SJCRH30 (cell line): Measurements from ENCODE around the gene CCR2. TPM values are rescaled to one million over a fixed set of nuclear protein-coding genes. Genes with fewer than 3 reads are reported as not detected.

ENCODE experiments used
- DNase-seq, 2 experiments: peaks; one replicate each; pipeline ENCODE4 v3.0.0-alpha.2; 2015 to 2020
- H3K27ac ChIP-seq: fragments of 250-450 bp; sonication (Bioruptor Pico); 2 replicates; pipeline ENCODE4 v1.5.1; 2020; ENCODE audit warnings: mild to moderate bottlenecking, moderate library complexity
- H3K27me3 ChIP-seq: fragments of 250-450 bp; sonication (Bioruptor Pico); 2 replicates; pipeline ENCODE4 v1.5.1; 2020; ENCODE audit warnings: mild to moderate bottlenecking, moderate library complexity
- H3K36me3 ChIP-seq: fragments of 250-450 bp; sonication (Bioruptor Pico); 2 replicates; pipeline ENCODE4 v1.5.1; 2020; ENCODE audit warnings: mild to moderate bottlenecking, moderate library complexity
- H3K4me1 ChIP-seq: fragments of 250-450 bp; sonication (Bioruptor Pico); 2 replicates; pipeline ENCODE4 v1.5.1; 2020; ENCODE audit warnings: mild to moderate bottlenecking, moderate library complexity
- H3K4me3 ChIP-seq: fragments of 250-450 bp; sonication (Bioruptor Pico); 2 replicates; pipeline ENCODE4 v1.5.1; 2020; ENCODE audit warnings: mild to moderate bottlenecking, moderate library complexity
- H3K9me3 ChIP-seq: fragments of 250-450 bp; sonication (Bioruptor Pico); replicated peaks from 2 replicates; pipeline ENCODE4 v1.5.1; 2020; ENCODE audit warnings: mild to moderate bottlenecking, moderate library complexity
- total RNA-seq: library from RNA; depleted of rRNA; stranded (reverse); fragments of >200 nt; shearing (Covaris generic); gene quantifications from 2 replicates; pipeline ENCODE4 v1.2.3, GENCODE V29; 2014

The CCR2 gene
- total RNA-seq, 1 experiment from 2014 or later: not detected

- Histone ChIP-seq H3K36me3 (no peaks in the 10 kb centered on the region), H3K4me1 (no peaks in the 10 kb centered on the region), H3K4me3 (no peak overlapping the region), H3K9me3 (no peaks in the 10 kb centered on the region), H3K27ac (no peak overlapping the region), H3K27me3 (no peaks in the 10 kb centered on the region)
- no peak for DNase-seq
These were observed 9.4 kb upstream of the CCR2 start for GRCh38 chr3:46344476-46344875.

DNA sequence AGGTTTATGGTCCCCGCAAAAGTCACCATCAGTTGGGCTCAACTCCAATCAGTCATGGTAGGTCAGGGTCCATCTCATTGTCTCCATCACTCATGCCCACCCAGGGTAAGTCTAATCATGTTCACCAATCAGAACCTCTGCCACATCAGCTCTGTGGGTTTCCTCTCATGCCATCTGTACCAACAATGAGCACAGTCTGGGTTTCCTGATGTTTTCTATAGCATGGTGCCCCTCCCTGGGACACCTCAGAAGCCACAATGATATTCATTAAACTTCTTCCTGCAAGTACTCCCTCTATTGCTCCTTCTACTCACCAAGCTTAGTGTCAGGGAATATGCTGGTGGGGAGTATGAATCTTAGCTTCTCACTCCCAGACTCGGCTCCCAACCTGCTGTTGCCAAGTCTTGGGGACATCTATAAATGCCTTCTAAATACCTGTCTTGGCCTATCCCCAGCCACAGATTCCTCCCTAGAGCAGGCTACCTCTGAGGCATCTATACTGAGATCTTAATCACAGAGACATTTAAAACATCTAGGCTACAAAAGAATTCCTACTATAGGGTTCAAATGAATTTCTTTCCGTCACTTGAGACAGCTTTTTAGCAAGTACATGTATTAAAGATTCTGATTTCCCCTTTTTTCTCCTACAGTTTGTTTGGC is 5.0 kb upstream of the CCR2 start:
- Histone ChIP-seq H3K9me3 (no peaks in the 10 kb centered on the region), H3K27ac (no peak overlapping the region), H3K27me3 (no peaks in the 10 kb centered on the region), H3K4me1 (no peaks in the 10 kb centered on the region), H3K36me3 (no peaks in the 10 kb centered on the region), H3K4me3 (no peak overlapping the region)
- no peak for DNase-seq

DNA sequence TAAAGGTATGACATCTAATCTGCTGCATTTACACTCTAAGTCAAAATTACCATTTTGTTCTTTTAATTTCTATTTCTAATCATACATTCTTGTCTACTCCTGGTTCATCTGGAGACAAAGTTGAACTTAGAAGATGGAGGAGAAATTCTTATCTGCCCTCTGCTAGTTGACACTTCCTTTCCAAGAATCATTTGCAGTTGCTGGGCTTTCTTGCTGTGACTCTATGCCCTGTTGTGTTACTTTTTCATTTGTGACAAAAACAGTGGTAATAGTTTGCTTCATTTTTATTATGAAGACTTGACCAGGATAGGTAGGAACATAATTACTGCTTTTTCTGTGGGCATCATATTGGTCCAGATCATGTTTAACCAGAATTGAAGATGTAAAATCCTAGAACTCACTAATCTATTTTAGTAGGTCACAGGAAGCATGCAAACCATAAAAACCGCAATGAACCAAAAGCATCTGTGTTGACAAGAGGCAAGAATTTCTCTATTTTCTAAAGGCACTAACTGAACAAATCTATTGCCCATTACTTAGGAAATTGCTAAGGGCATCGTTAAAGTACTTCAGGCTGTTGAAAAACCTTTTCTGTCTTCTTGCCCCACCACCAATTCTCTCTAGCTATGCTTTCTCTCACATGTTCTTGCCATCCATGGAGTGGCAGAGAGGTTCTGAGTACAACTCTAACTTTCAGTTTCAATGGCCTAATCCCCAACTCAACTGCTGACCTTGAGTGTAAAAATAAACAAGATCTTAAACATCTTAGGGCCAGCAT is 4.2 kb upstream of the CCR2 start:
- Histone ChIP-seq H3K36me3 (no peaks in the 10 kb centered on the region), H3K27ac (no peak overlapping the region), H3K4me3 (no peak overlapping the region), H3K27me3 (no peaks in the 10 kb centered on the region), H3K4me1 (no peaks in the 10 kb centered on the region), H3K9me3 (no peaks in the 10 kb centered on the region)
- no peak for DNase-seq

DNA sequence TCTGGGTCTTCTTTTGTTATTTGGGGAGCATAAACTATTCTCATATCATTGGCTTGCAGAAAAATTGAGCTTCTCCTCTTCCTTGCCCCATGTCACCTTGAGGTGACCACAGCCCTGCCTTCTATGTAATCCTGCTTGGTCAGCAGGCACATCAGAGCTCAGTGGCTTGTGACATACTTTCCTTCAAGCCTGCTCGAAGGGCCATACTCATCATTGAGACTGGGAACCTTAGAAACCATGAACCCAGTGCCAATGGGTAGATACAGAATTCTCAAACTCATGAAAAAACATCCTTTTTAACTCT is 3.7 kb upstream of the CCR2 start:
- Histone ChIP-seq H3K9me3 (no peaks in the 10 kb centered on the region), H3K36me3 (no peaks in the 10 kb centered on the region), H3K4me3 (no peak overlapping the region), H3K27me3 (no peaks in the 10 kb centered on the region), H3K4me1 (no peaks in the 10 kb centered on the region), H3K27ac (no peak overlapping the region)
- DNase-seq: no peak

- DNase-seq: no peak
- H3K4me1 ChIP-seq: no peaks in the 10 kb centered on the region
- H3K36me3 ChIP-seq: no peaks in the 10 kb centered on the region
- H3K27me3 ChIP-seq: no peaks in the 10 kb centered on the region
- H3K27ac ChIP-seq: no peak overlapping the region
- H3K4me3 ChIP-seq: no peak overlapping the region
- no peaks in the 10 kb centered on the region for H3K9me3 ChIP-seq
These were observed 2.3 kb upstream of the CCR2 start for GRCh38 chr3:46351646-46352045.

DNA sequence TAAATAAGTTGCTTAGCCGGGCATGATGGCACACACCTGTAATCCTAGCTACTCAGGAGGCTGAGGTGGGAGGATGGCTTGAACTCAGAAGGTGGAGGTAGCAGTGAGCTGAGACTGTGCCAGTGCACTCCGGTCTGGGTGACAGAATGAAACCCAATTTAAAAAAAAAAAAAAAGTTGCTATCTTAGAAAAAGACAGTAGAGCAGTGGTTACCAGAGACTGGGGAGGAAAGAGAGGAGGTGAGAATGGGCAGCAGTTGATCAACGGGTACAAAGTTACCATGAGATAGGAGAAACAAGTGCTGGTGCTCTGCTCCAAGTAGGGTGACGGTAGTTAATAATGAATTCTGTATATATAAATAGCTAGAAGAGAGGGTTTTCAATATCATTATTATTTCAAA is 821 bp upstream of the CCR2 start:
- DNase-seq: no peak
- Histone ChIP-seq H3K4me1 (no peaks in the 10 kb centered on the region), H3K9me3 (no peaks in the 10 kb centered on the region), H3K27ac (no peak overlapping the region), H3K27me3 (no peaks in the 10 kb centered on the region), H3K36me3 (no peaks in the 10 kb centered on the region), H3K4me3 (no peak overlapping the region)

- H3K27ac ChIP-seq: no peak overlapping the region
- H3K9me3 ChIP-seq: no peaks in the 10 kb centered on the region
- H3K4me1 ChIP-seq: no peaks in the 10 kb centered on the region
- no peaks in the 10 kb centered on the region for H3K36me3 ChIP-seq
- no peak overlapping the region for H3K4me3 ChIP-seq
- no peak for DNase-seq
- no peaks in the 10 kb centered on the region for H3K27me3 ChIP-seq
These were observed 567 bp downstream of the CCR2 start for GRCh38 chr3:46354478-46354877.

GRCh38 chr3:46354984-46355383 is 1.1 kb downstream of the CCR2 start:
- DNase-seq: no peak
- no peak overlapping the region for H3K4me3 ChIP-seq
- H3K9me3 ChIP-seq: no peaks in the 10 kb centered on the region
- H3K36me3 ChIP-seq: no peaks in the 10 kb centered on the region
- no peaks in the 10 kb centered on the region for H3K4me1 ChIP-seq
- no peaks in the 10 kb centered on the region for H3K27me3 ChIP-seq
- no peak overlapping the region for H3K27ac ChIP-seq

- Histone ChIP-seq H3K4me1 (no peaks in the 10 kb centered on the region), H3K27ac (no peak overlapping the region), H3K4me3 (no peak overlapping the region), H3K9me3 (no peaks in the 10 kb centered on the region), H3K36me3 (no peaks in the 10 kb centered on the region), H3K27me3 (no peaks in the 10 kb centered on the region)
- DNase-seq: no peak
These were observed 2.4 kb downstream of the CCR2 start for GRCh38 chr3:46356276-46356675.

DNA sequence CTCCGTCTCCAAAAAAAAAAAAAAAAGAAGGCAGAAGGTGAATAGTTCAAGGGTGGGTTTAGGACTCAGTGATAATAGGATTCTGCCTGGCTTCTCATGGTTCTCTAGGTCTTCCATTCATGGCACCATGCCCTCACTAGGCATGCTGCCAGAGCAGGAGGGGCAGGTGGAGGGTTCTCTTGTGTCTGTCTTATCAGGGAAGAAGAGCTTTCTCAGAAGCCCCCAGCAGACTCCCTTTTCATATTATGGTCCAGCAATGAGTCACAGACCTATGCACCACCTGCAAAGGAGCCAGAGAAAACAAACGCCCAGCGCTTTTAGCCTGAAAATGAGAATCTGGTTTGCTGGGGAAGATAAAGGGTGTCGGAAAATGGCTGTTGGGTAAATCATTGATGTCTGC is 3.0 kb downstream of the CCR2 start:
- H3K4me1 ChIP-seq: no peaks in the 10 kb centered on the region
- no peaks in the 10 kb centered on the region for H3K36me3 ChIP-seq
- H3K4me3 ChIP-seq: no peak overlapping the region
- no peak for DNase-seq
- H3K27ac ChIP-seq: no peak overlapping the region
- H3K27me3 ChIP-seq: no peaks in the 10 kb centered on the region
- no peaks in the 10 kb centered on the region for H3K9me3 ChIP-seq

GRCh38 chr3:46358466-46358865 is 4.6 kb downstream of the CCR2 start:
- no peaks in the 10 kb centered on the region for H3K27me3 ChIP-seq
- no peaks in the 10 kb centered on the region for H3K9me3 ChIP-seq

DNA sequence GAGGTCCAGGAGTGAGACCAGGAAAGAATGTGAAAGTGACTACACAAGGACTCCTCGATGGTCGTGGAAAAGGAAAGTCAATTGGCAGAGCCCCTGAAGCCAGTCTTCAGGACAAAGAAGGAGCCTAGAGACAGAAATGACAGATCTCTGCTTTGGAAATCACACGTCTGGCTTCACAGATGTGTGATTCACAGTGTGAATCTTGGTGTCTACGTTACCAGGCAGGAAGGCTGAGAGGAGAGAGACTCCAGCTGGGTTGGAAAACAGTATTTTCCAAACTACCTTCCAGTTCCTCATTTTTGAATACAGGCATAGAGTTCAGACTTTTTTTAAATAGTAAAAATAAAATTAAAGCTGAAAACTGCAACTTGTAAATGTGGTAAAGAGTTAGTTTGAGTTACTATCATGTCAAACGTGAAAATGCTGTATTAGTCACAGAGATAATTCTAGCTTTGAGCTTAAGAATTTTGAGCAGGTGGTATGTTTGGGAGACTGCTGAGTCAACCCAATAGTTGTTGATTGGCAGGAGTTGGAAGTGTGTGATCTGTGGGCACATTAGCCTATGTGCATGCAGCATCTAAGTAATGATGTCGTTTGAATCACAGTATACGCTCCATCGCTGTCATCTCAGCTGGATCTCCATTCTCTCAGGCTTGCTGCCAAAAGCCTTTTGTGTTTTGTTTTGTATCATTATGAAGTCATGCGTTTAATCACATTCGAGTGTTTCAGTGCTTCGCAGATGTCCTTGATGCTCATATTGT is 6.0 kb downstream of the CCR2 start:
- H3K27me3 ChIP-seq: no peaks in the 10 kb centered on the region
- H3K27ac ChIP-seq: no peak overlapping the region
- no peak overlapping the region for H3K4me3 ChIP-seq
- H3K36me3 ChIP-seq: no peaks in the 10 kb centered on the region
- DNase-seq: no peak
- H3K4me1 ChIP-seq: no peaks in the 10 kb centered on the region
- H3K9me3 ChIP-seq: no peaks in the 10 kb centered on the region

More at GRCh38 chr3:46358466-46358865, 4.6 kb downstream of the CCR2 start:
- H3K36me3 ChIP-seq: no peaks in the 10 kb centered on the region
- DNase-seq: no peak
- no peak overlapping the region for H3K27ac ChIP-seq
- no peak overlapping the region for H3K4me3 ChIP-seq
- no peaks in the 10 kb centered on the region for H3K4me1 ChIP-seq

DNA sequence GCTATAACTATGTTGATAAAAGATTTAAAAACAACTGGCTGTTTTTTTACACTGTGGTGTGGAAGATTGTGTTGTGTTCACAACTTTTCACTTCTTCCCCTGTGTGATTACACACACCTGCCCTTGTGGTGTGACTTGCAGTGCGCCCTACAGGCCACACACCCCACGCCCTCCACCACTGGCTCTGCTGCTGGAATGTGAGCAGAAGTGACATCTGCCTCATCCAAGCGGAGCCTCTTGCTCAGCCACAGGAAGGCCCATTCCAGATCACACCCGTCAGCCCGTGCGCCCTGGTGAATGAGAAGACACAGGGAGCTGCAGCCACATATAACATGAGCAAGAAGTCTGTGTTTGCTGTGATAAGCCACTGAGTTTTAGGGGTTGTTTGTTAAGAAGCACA is 7.0 kb downstream of the CCR2 start:
- Histone ChIP-seq H3K27me3 (no peaks in the 10 kb centered on the region), H3K4me3 (no peak overlapping the region), H3K4me1 (no peaks in the 10 kb centered on the region), H3K9me3 (no peaks in the 10 kb centered on the region), H3K27ac (no peak overlapping the region), H3K36me3 (no peaks in the 10 kb centered on the region)
- no peak for DNase-seq

DNA sequence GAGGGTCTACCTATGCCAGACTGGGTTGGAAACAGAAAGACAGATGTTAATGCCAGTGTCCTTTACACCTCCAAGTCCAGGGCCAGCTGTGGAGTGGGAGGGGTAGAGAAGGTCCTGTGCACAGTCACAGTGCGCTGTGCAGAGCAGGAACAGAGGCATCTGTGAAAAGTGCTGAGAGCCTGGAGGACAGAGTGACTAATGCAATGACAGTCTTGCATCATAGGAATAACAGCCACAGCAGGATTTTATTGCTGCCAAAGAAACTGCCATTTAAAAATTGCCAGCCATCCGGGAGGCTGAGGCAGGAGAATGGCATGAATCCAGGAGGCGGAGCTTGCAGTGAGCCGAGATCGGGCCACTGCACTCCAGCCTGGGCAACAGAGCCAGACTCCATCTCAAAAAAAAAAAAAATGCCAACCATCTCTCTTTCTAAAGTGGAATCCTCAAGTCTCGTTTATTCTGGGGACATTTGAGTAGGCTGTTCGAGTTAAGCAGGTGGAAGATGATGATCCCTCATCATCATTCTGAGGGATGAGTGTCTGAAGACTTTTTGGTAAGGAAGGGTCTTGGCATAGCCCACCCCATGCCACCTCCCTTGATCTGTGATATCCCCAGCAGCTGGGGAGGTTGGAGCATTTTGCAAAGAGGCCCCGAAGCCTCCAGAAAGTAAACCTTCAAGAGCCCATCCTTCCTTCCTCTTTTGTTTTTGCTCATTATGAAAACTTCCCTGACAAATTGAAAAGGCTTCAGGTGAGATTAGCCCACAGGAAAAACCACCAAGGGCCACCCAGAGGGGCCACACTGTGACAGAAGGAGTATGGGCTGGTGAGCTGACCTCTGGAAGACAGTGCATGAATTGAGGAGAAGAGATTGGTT is 7.7 kb downstream of the CCR2 start:
- no peak for DNase-seq
- Histone ChIP-seq H3K27me3 (no peaks in the 10 kb centered on the region), H3K27ac (no peak overlapping the region), H3K36me3 (no peaks in the 10 kb centered on the region), H3K4me3 (no peak overlapping the region), H3K9me3 (no peaks in the 10 kb centered on the region), H3K4me1 (no peaks in the 10 kb centered on the region)

- Histone ChIP-seq H3K4me1 (no peaks in the 10 kb centered on the region), H3K27ac (no peak overlapping the region), H3K27me3 (no peaks in the 10 kb centered on the region), H3K4me3 (no peak overlapping the region), H3K9me3 (no peaks in the 10 kb centered on the region), H3K36me3 (no peaks in the 10 kb centered on the region)
- no peak for DNase-seq
These were observed 11.1 kb downstream of the CCR2 start for GRCh38 chr3:46365041-46365440.
